GM12878 (cell line): ENCODE measurements around the gene ZNF577. TPM values are rescaled to one million over a fixed set of nuclear protein-coding genes. Genes with fewer than 3 reads are reported as not detected.

ENCODE experiments used
- ATAC-seq: fragments of 200-7000 bp; cut with Tn5 transposase; 3 replicates; pipeline ENCODE4 v1.9.1; 2020; ENCODE audit warnings: mild to moderate bottlenecking, moderate library complexity
- BruUV-seq: library from RNA; stranded (reverse); fragments of 400-500 nt; replicated peaks from 2 replicates; lab custom pipeline; 2021; lab: Mats Ljungman, UMichigan
- CTCF ChIA-PET: fragments of 300-600 bp; sonication (Branson Sonifier 250); formaldehyde crosslinking; extraction: SDS; loops from one replicate; lab custom pipeline; 2021; ENCODE audit warnings: inconsistent platforms; lab: Yijun Ruan, JAX
- POLR2A ChIA-PET: fragments of 350-600 bp; formaldehyde crosslinking; extraction: SDS; loops from one replicate; lab custom pipeline; 2021; ENCODE audit warnings: inconsistent platforms; lab: Charles Lee
- RAD21 ChIA-PET: fragments of 300-600 bp; sonication (Branson Sonifier 250); formaldehyde crosslinking; loops from one replicate; lab custom pipeline; 2023; ENCODE audit warnings: antibody characterized with exemption; ENCODE audit not compliant: unreplicated experiment; lab: Charles Lee
- SMC1A ChIA-PET: fragments of 300-600 bp; sonication (Branson Sonifier 250); formaldehyde crosslinking; loops from one replicate; lab custom pipeline; 2023; ENCODE audit not compliant: unreplicated experiment, uncharacterized antibody; lab: Charles Lee
- DNase-seq: peaks from one replicate; pipeline ENCODE4 v3.0.0-alpha.2; 2011; ENCODE audit warnings: low read depth, low spot score
- FAIRE-seq: peaks from 3 replicates; lab custom pipeline; 2011; peaks lifted over from hg19 to GRCh38; lab: Jason Lieb, UNC
- H2AFZ ChIP-seq: 2 replicates; pipeline ENCODE4 v1.6.0; 2011; ENCODE audit warnings: low read depth, low read length, control low read depth; ENCODE audit not compliant: control insufficient read depth
- H3K27ac ChIP-seq: 2 replicates; pipeline ENCODE4 v1.5.1; 2011; ENCODE audit warnings: control low read depth; ENCODE audit not compliant: control insufficient read depth, insufficient read depth
- H3K27me3 ChIP-seq, 2 experiments: replicated peaks in 1 of 2; 2 replicates each; pipeline versions ENCODE4 v1.6.0 to v1.6.1; 2011; ENCODE audit warnings: low read length in 1 of 2; ENCODE audit not compliant: control insufficient read depth in 2 of 2, insufficient read depth in 2 of 2
- H3K36me3 ChIP-seq, 2 experiments: 2 replicates each; pipeline ENCODE4 v1.5.1; 2011; ENCODE audit warnings: low read length in 1 of 2; ENCODE audit not compliant: control insufficient read depth in 2 of 2, insufficient read depth in 2 of 2
- H3K4me1 ChIP-seq: 2 replicates; pipeline ENCODE4 v1.6.1; 2011; ENCODE audit warnings: mild to moderate bottlenecking, low read length, moderate library complexity, mixed read lengths; ENCODE audit not compliant: control insufficient read depth, insufficient read depth
- H3K4me2 ChIP-seq: 2 replicates; pipeline ENCODE4 v1.6.0; 2011; ENCODE audit warnings: control low read depth; ENCODE audit not compliant: control insufficient read depth, insufficient read depth
- H3K4me3 ChIP-seq: fragments of 200-600 bp; sonication (generic); 2 replicates; pipeline ENCODE4 v1.5.1; 2016
- H3K79me2 ChIP-seq: 2 replicates; pipeline ENCODE4 v1.6.0; 2011; ENCODE audit warnings: low read length; ENCODE audit not compliant: control insufficient read depth, insufficient read depth
- H3K9ac ChIP-seq: 2 replicates; pipeline ENCODE4 v1.8.0; 2011; ENCODE audit warnings: low read length, control low read depth, mixed read lengths; ENCODE audit not compliant: control insufficient read depth, insufficient read depth
- H3K9me3 ChIP-seq: replicated peaks from 3 replicates; pipeline ENCODE4 v1.5.1; 2011; ENCODE audit warnings: mild to moderate bottlenecking, low read length; ENCODE audit not compliant: control insufficient read depth, insufficient read depth
- H4K20me1 ChIP-seq: 2 replicates; pipeline ENCODE4 v1.6.0; 2011; ENCODE audit not compliant: control insufficient read depth, insufficient read depth
- ASH2L ChIP-seq: fragments of 300-600, 200-600 bp; sonication (generic); IDR thresholded peaks from 2 replicates; pipeline ENCODE4 v1.6.1; 2017; ENCODE audit warnings: low read depth, mild to moderate bottlenecking, borderline replicate concordance
- BACH1 ChIP-seq: fragments of 450-650 bp; IDR thresholded peaks from 2 replicates; pipeline ENCODE4 v1.6.1; 2017; ENCODE audit warnings: mild to moderate bottlenecking, borderline replicate concordance
- CHD4 ChIP-seq: fragments of 200-600 bp; sonication (generic); IDR thresholded peaks from 2 replicates; pipeline ENCODE4 v1.6.1; 2016; ENCODE audit warnings: mild to moderate bottlenecking
- EGR1 ChIP-seq, 2 experiments: IDR thresholded peaks; 1 replicate in 1 of 2; 2 replicates in 1 of 2; pipeline ENCODE4 v1.6.1; 2011 to 2012; ENCODE audit warnings: low read depth in 2 of 2, low read length in 2 of 2, borderline replicate concordance in 1 of 2, mild to moderate bottlenecking in 1 of 2, moderate library complexity in 1 of 2
- GABPA ChIP-seq: IDR thresholded peaks from 2 replicates; pipeline ENCODE4 v1.6.1; 2014; ENCODE audit warnings: antibody characterized with exemption, low read depth, mild to moderate bottlenecking, inconsistent platforms
- MXI1 ChIP-seq: fragments of 150-350 bp; IDR thresholded peaks from 2 replicates; pipeline ENCODE4 v1.6.1; 2011; ENCODE audit warnings: low read depth, mild to moderate bottlenecking, inconsistent platforms, low read length, improper control_type of control experiment
- NBN ChIP-seq: fragments of 450-650 bp; IDR thresholded peaks from 2 replicates; pipeline ENCODE4 v1.6.1; 2016
- NFYA ChIP-seq: IDR thresholded peaks from 2 replicates; pipeline ENCODE4 v1.6.1; 2011; ENCODE audit warnings: low read depth, mild to moderate bottlenecking, low read length, improper control_type of control experiment, borderline replicate concordance
- SMAD5 ChIP-seq: IDR thresholded peaks from 2 replicates; pipeline ENCODE4 v1.6.1; 2016; ENCODE audit warnings: antibody characterized with exemption, low read depth
- SREBF2 ChIP-seq: IDR thresholded peaks from 2 replicates; pipeline ENCODE4 v1.6.1; 2012; ENCODE audit warnings: mild to moderate bottlenecking, low read length
- TCF3 ChIP-seq: IDR thresholded peaks from 2 replicates; pipeline ENCODE4 v1.6.1; 2012; ENCODE audit warnings: low read depth, mild to moderate bottlenecking, low read length, borderline replicate concordance; ENCODE audit not compliant: insufficient read depth
- WRNIP1 ChIP-seq: IDR thresholded peaks from 2 replicates; pipeline ENCODE4 v1.6.1; 2011; ENCODE audit warnings: low read depth, low read length, improper control_type of control experiment, borderline replicate concordance
- ZNF207 ChIP-seq: fragments of 450-650 bp; IDR thresholded peaks from 2 replicates; pipeline ENCODE4 v1.6.1; 2014; ENCODE audit warnings: antibody characterized with exemption, mild to moderate bottlenecking, borderline replicate concordance
- ZNF217 ChIP-seq: fragments of 450-650 bp; IDR thresholded peaks from 2 replicates; pipeline ENCODE4 v1.6.1; 2017; ENCODE audit warnings: antibody characterized with exemption, mild to moderate bottlenecking
- ZNF274 ChIP-seq: IDR thresholded peaks from one replicate; pipeline ENCODE4 v1.8.0; 2011; ENCODE audit not compliant: insufficient read length, insufficient read depth
- WGBS: methylation state at CpG from one replicate; pipeline ENCODE4 v1.1.6; 2016; ENCODE audit warnings: low lambda C conversion rate; ENCODE audit not compliant: insufficient replicate concordance, insufficient coverage; ENCODE audit errors: missing lambda C conversion rate; 5-methylcytosine and 5-hydroxymethylcytosine counted together
- in situ Hi-C: fragments of 300-500 bp; cut with MboI; formaldehyde crosslinking; loops from 9 replicates; pipeline ENCODE4 v1.14.3; 2018; ENCODE audit warnings: mixed read lengths
- intact Hi-C: fragments of 100-400 bp; cut with micrococcal nuclease; formaldehyde crosslinking; loops from one replicate; pipeline ENCODE4 v1.14.2; 2022; ENCODE audit not compliant: unreplicated experiment
- polyA plus RNA-seq, 11 experiments: library from polyadenylated mRNA; depleted of rRNA in 4 of 11; unstranded in 6 of 11; stranded (reverse) in 5 of 11; fragments of >200 nt; fragmentation: Nextera tagmentation in 4 of 11; fragmentation: Illumina TruSeq in 1 of 11; extraction: Ambion mirVana in 4 of 11; extraction: Trizol in 1 of 11; gene quantifications; 1 replicate in 1 of 11; 2 replicates in 10 of 11; pipeline versions ENCODE4 v1.2.1 to v1.2.3, GENCODE V29; 2011 to 2016; ENCODE audit warnings: inconsistent platforms in 2 of 11, missing spikeins in 2 of 11, low read depth in 1 of 11
- total RNA-seq, 4 experiments: library from RNA; depleted of rRNA in 3 of 4; stranded (reverse); fragments of >200 nt in 3 of 4; fragmentation: Illumina TruSeq in 1 of 4; extraction: Trizol in 1 of 4; gene quantifications; 2 replicates each; pipeline versions ENCODE4 v1.2.1 to v1.2.3, GENCODE V29; 2013 to 2021
- TF ChIP-seq, protein P1 (sequence below): fragments of 450-650 bp; IDR thresholded peaks from 2 replicates; pipeline ENCODE4 v1.6.1; 2014; ENCODE audit warnings: mild to moderate bottlenecking
- TF ChIP-seq, protein P2 (sequence below): IDR thresholded peaks from 2 replicates; pipeline ENCODE4 v1.6.1; 2011; ENCODE audit warnings: borderline replicate concordance, low read depth, mild to moderate bottlenecking, moderate library complexity, mixed read lengths, low read length; ENCODE audit not compliant: insufficient read depth; ENCODE audit errors: extremely low read length

ZNF577 gene
- total and polyA plus RNA-seq, 10 of the 15 experiments (the other 5 are each of a cell fraction or from before 2014, with no cell fraction given): 1.0 to 6.1 (median 4.5) TPM

GRCh38 chr19:51861870-51862622 lies 25.7 kb downstream of the ZNF577 start:
- in situ Hi-C loops: no loop called here
- peaks cover 11% of the 10 kb centered on the region for H3K9me3 ChIP-seq
- no peaks in the 10 kb centered on the region for H3K36me3 ChIP-seq
- CTCF ChIA-PET: no interaction called here
- TF ChIP-seq ZNF207 (no peak), ZNF274 (peak; percentile 78)
- TF ChIP-seq, all 136 proteins: peak for 1
- no peak overlapping the region for H2AFZ ChIP-seq
- WGBS: 46% methylated on average over 2 of the region's 2 CpGs
- no peak overlapping the region for H3K4me2 ChIP-seq
- H4K20me1 ChIP-seq: no peaks in the 10 kb centered on the region
- no peak overlapping the region for H3K27ac ChIP-seq
- POLR2A ChIA-PET: no interaction called here
- no TSS peak for BruUV-seq
- no peak overlapping the region for H3K9ac ChIP-seq
- RAD21 ChIA-PET: no interaction called here
- ATAC-seq (no peak), DNase-seq (no peak), FAIRE-seq (no peak)
- no peaks in the 10 kb centered on the region for H3K27me3 ChIP-seq
- H3K4me1 ChIP-seq: no peaks in the 10 kb centered on the region
- SMC1A ChIA-PET: no interaction called here
- H3K4me3 ChIP-seq: no peak overlapping the region
- intact Hi-C loops: no loop called here
- no peaks in the 10 kb centered on the region for H3K79me2 ChIP-seq

GRCh38 chr19:51837145-51837544 lies 50.6 kb downstream of the ZNF577 start:
- intact Hi-C loops (no loop called here), in situ Hi-C loops (no loop called here)
- H4K20me1 ChIP-seq: no peaks in the 10 kb centered on the region
- CTCF ChIA-PET: no interaction called here
- no peak for ATAC-seq
- H3K4me2 ChIP-seq: no peak overlapping the region
- no peak overlapping the region for H3K9ac ChIP-seq
- POLR2A ChIA-PET: no interaction called here
- no peaks in the 10 kb centered on the region for H3K79me2 ChIP-seq
- no peak overlapping the region for H2AFZ ChIP-seq
- H3K36me3 ChIP-seq: no peaks in the 10 kb centered on the region
- H3K27me3 ChIP-seq: no peaks in the 10 kb centered on the region
- WGBS: 77% methylated on average over 2 of the region's 2 CpGs
- no peak for DNase-seq
- RAD21 ChIA-PET: no interaction called here
- SMC1A ChIA-PET: no interaction called here
- H3K4me1 ChIP-seq: no peaks in the 10 kb centered on the region
- H3K4me3 ChIP-seq: no peak overlapping the region
- BruUV-seq: no TSS peak
- no peak overlapping the region for H3K27ac ChIP-seq
- H3K9me3 ChIP-seq: no peaks in the 10 kb centered on the region; the same call in 2 of the 3 replicates
- FAIRE-seq: no peak
- no peak for TF ChIP-seq NBN
- TF ChIP-seq GABPA: no peak
- TF ChIP-seq ASH2L: no peak
- no peak for TF ChIP-seq MXI1
- no peak for TF ChIP-seq EGR1 (IDR thresholded peaks at IDR 0.05; ENCODE audit: borderline replicate concordance in 1 of 2, low read depth in 2 of 2, low read length in 2 of 2)
- TF ChIP-seq NFYA: no peak
- no peak for TF ChIP-seq SMAD5
- TF ChIP-seq TCF3: no peak
- TF ChIP-seq WRNIP1: no peak
- TF ChIP-seq CHD4: no peak
- TF ChIP-seq BACH1: no peak
- no peak for TF ChIP-seq ZNF217
- no peak for TF ChIP-seq SREBF2
- TF ChIP-seq, protein P1, sequence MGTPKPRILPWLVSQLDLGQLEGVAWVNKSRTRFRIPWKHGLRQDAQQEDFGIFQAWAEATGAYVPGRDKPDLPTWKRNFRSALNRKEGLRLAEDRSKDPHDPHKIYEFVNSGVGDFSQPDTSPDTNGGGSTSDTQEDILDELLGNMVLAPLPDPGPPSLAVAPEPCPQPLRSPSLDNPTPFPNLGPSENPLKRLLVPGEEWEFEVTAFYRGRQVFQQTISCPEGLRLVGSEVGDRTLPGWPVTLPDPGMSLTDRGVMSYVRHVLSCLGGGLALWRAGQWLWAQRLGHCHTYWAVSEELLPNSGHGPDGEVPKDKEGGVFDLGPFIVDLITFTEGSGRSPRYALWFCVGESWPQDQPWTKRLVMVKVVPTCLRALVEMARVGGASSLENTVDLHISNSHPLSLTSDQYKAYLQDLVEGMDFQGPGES: no peak
- TF ChIP-seq, protein P2, sequence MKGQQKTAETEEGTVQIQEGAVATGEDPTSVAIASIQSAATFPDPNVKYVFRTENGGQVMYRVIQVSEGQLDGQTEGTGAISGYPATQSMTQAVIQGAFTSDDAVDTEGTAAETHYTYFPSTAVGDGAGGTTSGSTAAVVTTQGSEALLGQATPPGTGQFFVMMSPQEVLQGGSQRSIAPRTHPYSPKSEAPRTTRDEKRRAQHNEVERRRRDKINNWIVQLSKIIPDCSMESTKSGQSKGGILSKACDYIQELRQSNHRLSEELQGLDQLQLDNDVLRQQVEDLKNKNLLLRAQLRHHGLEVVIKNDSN: no peak
